Measurements from ENCODE around the gene ATXN1. TPM values are rescaled to one million over a fixed set of nuclear protein-coding genes. Genes with fewer than 3 reads are reported as not detected.
A peak's percentile ranks its signal among the peaks of the same experiment; 100 is the strongest.

The ATXN1 gene
- polyA plus RNA-seq, 1 donor (not counting 4 experiments of a cell fraction or from before 2014, with no cell fraction given), result 9.7 TPM

DNA sequence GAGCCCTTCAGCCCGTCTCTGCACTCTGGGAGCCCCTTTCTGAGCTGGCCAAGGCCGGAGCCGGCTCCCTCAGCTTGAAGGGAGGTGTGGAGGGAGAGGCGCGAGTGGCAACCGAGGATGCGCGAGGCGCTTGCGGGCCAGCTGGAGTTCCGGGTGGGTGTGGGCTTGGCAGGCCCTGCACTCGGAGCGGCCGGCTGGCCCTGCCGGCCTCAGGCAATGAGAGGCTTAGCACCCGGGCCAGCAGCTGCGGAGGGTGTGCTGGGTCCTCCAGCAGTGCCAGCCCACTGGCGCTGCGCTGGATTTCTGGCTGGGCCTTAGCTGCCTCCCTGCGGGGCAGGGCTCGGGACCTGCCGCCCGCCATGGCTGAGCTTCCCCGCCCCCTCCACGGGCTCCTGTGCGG is 473.1 kb downstream of the ATXN1 start:
- H3K27me3 ChIP-seq (ENCODE audit: control insufficient read depth, extremely low read depth, insufficient read depth, low read length), result peaks cover 7% of the 10 kb centered on the region
- FAIRE-seq (no peak), DNase-seq (ENCODE audit: low read depth, low spot score) (no peak)
- no peak overlapping the region for H3K9ac ChIP-seq (ENCODE audit: control insufficient read depth, extremely low read depth, insufficient read depth, low read length)
- H3K4me2 ChIP-seq (ENCODE audit: control insufficient read depth, extremely low read depth, insufficient read depth, low read depth, low read length), result no peak overlapping the region
- H3K79me2 ChIP-seq (ENCODE audit: control insufficient read depth, insufficient read depth, low read length), result no peaks in the 10 kb centered on the region
- H3K36me3 ChIP-seq (ENCODE audit: control insufficient read depth in 2 of 2, extremely low read depth in 1 of 2, insufficient read depth in 2 of 2, low read length in 2 of 2), result no peaks in the 10 kb centered on the region
- no peaks in the 10 kb centered on the region for H3K4me1 ChIP-seq (ENCODE audit: control insufficient read depth, extremely low read depth, insufficient read depth, low read length)
- H3K9me1 ChIP-seq (ENCODE audit: control insufficient read depth, extremely low read depth, insufficient read depth, low read length), result no peaks in the 10 kb centered on the region
- H4K20me1 ChIP-seq (ENCODE audit: control insufficient read depth, extremely low read depth, insufficient read depth, low read length), result no peaks in the 10 kb centered on the region
- H3K9me3 ChIP-seq (ENCODE audit: control insufficient read depth, low read depth, low read length), result no peaks in the 10 kb centered on the region
- TF ChIP-seq, protein P1, sequence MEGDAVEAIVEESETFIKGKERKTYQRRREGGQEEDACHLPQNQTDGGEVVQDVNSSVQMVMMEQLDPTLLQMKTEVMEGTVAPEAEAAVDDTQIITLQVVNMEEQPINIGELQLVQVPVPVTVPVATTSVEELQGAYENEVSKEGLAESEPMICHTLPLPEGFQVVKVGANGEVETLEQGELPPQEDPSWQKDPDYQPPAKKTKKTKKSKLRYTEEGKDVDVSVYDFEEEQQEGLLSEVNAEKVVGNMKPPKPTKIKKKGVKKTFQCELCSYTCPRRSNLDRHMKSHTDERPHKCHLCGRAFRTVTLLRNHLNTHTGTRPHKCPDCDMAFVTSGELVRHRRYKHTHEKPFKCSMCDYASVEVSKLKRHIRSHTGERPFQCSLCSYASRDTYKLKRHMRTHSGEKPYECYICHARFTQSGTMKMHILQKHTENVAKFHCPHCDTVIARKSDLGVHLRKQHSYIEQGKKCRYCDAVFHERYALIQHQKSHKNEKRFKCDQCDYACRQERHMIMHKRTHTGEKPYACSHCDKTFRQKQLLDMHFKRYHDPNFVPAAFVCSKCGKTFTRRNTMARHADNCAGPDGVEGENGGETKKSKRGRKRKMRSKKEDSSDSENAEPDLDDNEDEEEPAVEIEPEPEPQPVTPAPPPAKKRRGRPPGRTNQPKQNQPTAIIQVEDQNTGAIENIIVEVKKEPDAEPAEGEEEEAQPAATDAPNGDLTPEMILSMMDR (optimal IDR thresholded peaks at IDR 0.05 in 1 of 3, IDR thresholded peaks at IDR 0.05 in 1 of 3, conservative IDR thresholded peaks at IDR 0.05 in 1 of 3; ENCODE audit: extremely low read depth in 1 of 3, insufficient read depth in 2 of 3, low read length in 3 of 3), result no peak
- no peak for TF ChIP-seq EZH2 (IDR thresholded peaks at IDR 0.05; ENCODE audit: low read length)
- H3K27ac ChIP-seq (ENCODE audit: control insufficient read depth, insufficient read depth, low read length), result no peak overlapping the region
- dilution Hi-C loops (cut with MboI; ENCODE audit: extremely low pct_ligation_motif_present, low sequenced_read_pairs), result no loop called here
- H2AFZ ChIP-seq (ENCODE audit: control insufficient read depth, low read length), result no peak overlapping the region
- H3K4me3 ChIP-seq (ENCODE audit: control insufficient read depth in 2 of 3, extremely low read depth in 1 of 3, insufficient read depth in 2 of 3, low read depth in 1 of 3, low read length in 3 of 3), result no peak overlapping the region

DNA sequence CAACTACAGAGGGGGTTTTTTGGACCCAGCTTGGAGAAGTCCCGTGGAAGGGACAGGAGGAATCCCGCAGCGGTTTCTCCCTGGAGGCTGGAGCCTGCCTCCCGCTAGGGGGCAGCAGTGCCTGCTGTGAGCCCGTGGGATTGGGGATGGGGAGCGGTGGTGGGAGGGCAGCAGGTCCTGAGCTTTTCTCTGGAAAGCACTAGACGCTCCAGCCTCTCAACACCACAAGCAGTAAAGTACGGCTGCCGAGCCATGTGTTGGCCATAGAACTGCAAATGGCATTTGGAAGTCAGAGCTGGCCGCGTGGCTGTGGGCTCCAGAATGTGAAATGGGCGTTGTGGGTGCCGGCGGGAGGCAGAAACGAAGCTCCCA is 475.1 kb downstream of the ATXN1 start:
- FAIRE-seq (no peak), DNase-seq (ENCODE audit: low read depth, low spot score) (no peak)
- H3K9me1 ChIP-seq (ENCODE audit: control insufficient read depth, extremely low read depth, insufficient read depth, low read length), result no peaks in the 10 kb centered on the region
- no peak for TF ChIP-seq EZH2 (IDR thresholded peaks at IDR 0.05; ENCODE audit: low read length)
- TF ChIP-seq, protein P1 (optimal IDR thresholded peaks at IDR 0.05 in 1 of 3, IDR thresholded peaks at IDR 0.05 in 1 of 3, conservative IDR thresholded peaks at IDR 0.05 in 1 of 3; ENCODE audit: extremely low read depth in 1 of 3, insufficient read depth in 2 of 3, low read length in 3 of 3), result peak; percentile 77 to 96 (median 85)
- no peak overlapping the region for H3K9ac ChIP-seq (ENCODE audit: control insufficient read depth, extremely low read depth, insufficient read depth, low read length)
- no peaks in the 10 kb centered on the region for H3K79me2 ChIP-seq (ENCODE audit: control insufficient read depth, insufficient read depth, low read length)
- no peak overlapping the region for H3K4me2 ChIP-seq (ENCODE audit: control insufficient read depth, extremely low read depth, insufficient read depth, low read depth, low read length)
- H3K27ac ChIP-seq (ENCODE audit: control insufficient read depth, insufficient read depth, low read length), result no peak overlapping the region
- no peaks in the 10 kb centered on the region for H3K27me3 ChIP-seq (ENCODE audit: control insufficient read depth, extremely low read depth, insufficient read depth, low read length)
- dilution Hi-C loops (cut with MboI; ENCODE audit: extremely low pct_ligation_motif_present, low sequenced_read_pairs), result no loop called here
- no peaks in the 10 kb centered on the region for H3K9me3 ChIP-seq (ENCODE audit: control insufficient read depth, low read depth, low read length)
- H4K20me1 ChIP-seq (ENCODE audit: control insufficient read depth, extremely low read depth, insufficient read depth, low read length), result no peaks in the 10 kb centered on the region
- no peaks in the 10 kb centered on the region for H3K36me3 ChIP-seq (ENCODE audit: control insufficient read depth in 2 of 2, extremely low read depth in 1 of 2, insufficient read depth in 2 of 2, low read length in 2 of 2)
- H2AFZ ChIP-seq (ENCODE audit: control insufficient read depth, low read length), result no peak overlapping the region
- H3K4me1 ChIP-seq (ENCODE audit: control insufficient read depth, extremely low read depth, insufficient read depth, low read length), result no peaks in the 10 kb centered on the region
- H3K4me3 ChIP-seq (ENCODE audit: control insufficient read depth in 2 of 3, extremely low read depth in 1 of 3, insufficient read depth in 2 of 3, low read depth in 1 of 3, low read length in 3 of 3), result no peak overlapping the region

Data from keratinocyte (primary cell).